ENCODE measurements around the gene E2F4. TPM values are rescaled to one million over a fixed set of nuclear protein-coding genes. Genes with fewer than 3 reads are reported as not detected.

Gene E2F4
- total and polyA plus RNA-seq, 2 of the 13 experiments (the other 11 are each of a cell fraction or from before 2014, with no cell fraction given): 84.8 to 91.2 TPM

DNA sequence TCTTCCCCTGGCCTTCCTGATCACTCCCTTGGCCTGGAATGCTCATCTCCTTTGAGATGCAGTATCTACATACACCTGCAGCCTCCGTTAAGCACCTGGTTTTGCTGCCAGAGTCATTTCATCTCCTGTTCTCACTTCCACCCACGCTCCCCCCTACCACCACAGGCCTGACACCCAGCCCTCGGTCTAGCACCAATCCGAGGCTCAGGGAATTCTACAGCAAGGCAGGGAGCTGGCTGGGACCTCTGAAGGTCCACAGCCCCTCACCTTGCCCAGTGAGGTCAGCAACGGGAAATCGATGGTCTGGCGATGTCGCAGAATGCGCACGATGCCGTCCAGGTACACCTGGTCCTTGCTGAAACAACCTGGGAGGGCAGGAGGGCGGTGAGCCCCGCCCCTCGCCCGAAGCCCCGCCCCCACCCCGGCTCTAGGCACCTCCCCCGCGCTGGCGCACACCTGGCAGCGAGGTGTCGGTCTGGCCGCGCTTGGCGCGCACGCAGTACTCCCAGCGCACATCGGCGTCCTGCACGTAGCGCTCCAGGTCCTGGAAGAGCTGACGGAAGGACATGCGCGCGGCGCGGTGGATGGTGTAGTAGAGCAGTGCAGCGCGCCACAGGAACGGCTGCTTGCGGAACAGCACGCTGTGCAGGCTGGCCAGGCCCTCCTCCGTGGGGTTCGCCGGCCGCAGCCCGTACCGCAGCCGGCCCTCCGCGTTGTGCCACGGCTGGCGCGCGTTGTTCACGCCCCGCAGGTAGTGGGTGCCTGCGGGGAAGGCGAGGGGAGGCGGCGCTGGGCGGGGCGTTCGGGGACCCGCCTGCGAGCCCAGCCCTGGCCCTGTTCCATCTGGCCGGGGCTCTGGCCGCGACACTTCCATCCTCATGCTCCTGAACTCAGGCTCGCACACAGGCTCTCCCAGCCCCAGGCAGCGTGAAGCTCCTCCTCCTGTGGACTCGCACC is 13.9 kb upstream of the E2F4 start (continued):
- TF ChIP-seq NFATC3 (CRISPR knock-in tag; IDR thresholded peaks at IDR 0.05): no peak
- no peak for TF ChIP-seq XBP1 (CRISPR knock-in tag; IDR thresholded peaks at IDR 0.05)
- TF ChIP-seq FOXK1 (CRISPR knock-in tag; IDR thresholded peaks at IDR 0.05; ENCODE audit: borderline replicate concordance, low read depth): 0 out of 2 replicates have a peak, but pooled peaks have one; percentile 15
- no peak for TF ChIP-seq CENPX (CRISPR knock-in tag; IDR thresholded peaks at IDR 0.05)
- TF ChIP-seq ZNF136 (CRISPR knock-in tag; IDR thresholded peaks at IDR 0.05; ENCODE audit: low read depth): no peak; the same call in 1 of the 2 replicates
- TF ChIP-seq PLSCR1 (CRISPR knock-in tag; IDR thresholded peaks at IDR 0.05; ENCODE audit: borderline replicate concordance): no peak
- no peak for TF ChIP-seq HNRNPUL1 (IDR thresholded peaks at IDR 0.05; ENCODE audit: low read depth, low read length)
- no peak for TF ChIP-seq MTA3 (CRISPR knock-in tag; IDR thresholded peaks at IDR 0.05)
- TF ChIP-seq PRDM15 (CRISPR knock-in tag; IDR thresholded peaks at IDR 0.05): no peak
- TF ChIP-seq ATF7-NPFF (CRISPR knock-in tag; IDR thresholded peaks at IDR 0.05; ENCODE audit: low read depth): peak; percentile 70; the same call in 1 of the 2 replicates
- no peak for TF ChIP-seq SMAD3 (CRISPR knock-in tag; IDR thresholded peaks at IDR 0.05)
- no peak for TF ChIP-seq FOSL2 (CRISPR knock-in tag; IDR thresholded peaks at IDR 0.05)
- TF ChIP-seq, protein P1, sequence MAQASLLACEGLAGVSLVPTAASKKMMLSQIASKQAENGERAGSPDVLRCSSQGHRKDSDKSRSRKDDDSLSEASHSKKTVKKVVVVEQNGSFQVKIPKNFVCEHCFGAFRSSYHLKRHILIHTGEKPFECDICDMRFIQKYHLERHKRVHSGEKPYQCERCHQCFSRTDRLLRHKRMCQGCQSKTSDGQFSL (CRISPR knock-in tag; IDR thresholded peaks at IDR 0.05): no peak
- TF ChIP-seq CCAR2 (optimal IDR thresholded peaks at IDR 0.05; ENCODE audit: low read depth, low read length): no peak
- no peak for TF ChIP-seq TEAD2 (CRISPR knock-in tag; IDR thresholded peaks at IDR 0.05)
- TF ChIP-seq, protein P2, sequence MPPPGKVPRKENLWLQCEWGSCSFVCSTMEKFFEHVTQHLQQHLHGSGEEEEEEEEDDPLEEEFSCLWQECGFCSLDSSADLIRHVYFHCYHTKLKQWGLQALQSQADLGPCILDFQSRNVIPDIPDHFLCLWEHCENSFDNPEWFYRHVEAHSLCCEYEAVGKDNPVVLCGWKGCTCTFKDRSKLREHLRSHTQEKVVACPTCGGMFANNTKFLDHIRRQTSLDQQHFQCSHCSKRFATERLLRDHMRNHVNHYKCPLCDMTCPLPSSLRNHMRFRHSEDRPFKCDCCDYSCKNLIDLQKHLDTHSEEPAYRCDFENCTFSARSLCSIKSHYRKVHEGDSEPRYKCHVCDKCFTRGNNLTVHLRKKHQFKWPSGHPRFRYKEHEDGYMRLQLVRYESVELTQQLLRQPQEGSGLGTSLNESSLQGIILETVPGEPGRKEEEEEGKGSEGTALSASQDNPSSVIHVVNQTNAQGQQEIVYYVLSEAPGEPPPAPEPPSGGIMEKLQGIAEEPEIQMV (CRISPR knock-in tag; IDR thresholded peaks at IDR 0.05; ENCODE audit: low read depth): peak; percentile 40; the same call in 1 of the 2 replicates
- TF ChIP-seq SETDB1 (CRISPR knock-in tag; IDR thresholded peaks at IDR 0.05; ENCODE audit: borderline replicate concordance): no peak
- no peak for TF ChIP-seq SIX1 (CRISPR knock-in tag; IDR thresholded peaks at IDR 0.05; ENCODE audit: borderline replicate concordance)
- TF ChIP-seq MEIS1 (CRISPR knock-in tag; IDR thresholded peaks at IDR 0.05; ENCODE audit: borderline replicate concordance): peak; percentile 80; the same call in 1 of the 2 replicates
- TF ChIP-seq ZNF569 (CRISPR knock-in tag; IDR thresholded peaks at IDR 0.05; ENCODE audit: borderline replicate concordance): 0 out of 2 replicates have a peak, but pooled peaks have one; percentile 59
- TF ChIP-seq ZSCAN29 (CRISPR knock-in tag; conservative IDR thresholded peaks at IDR 0.05): peak; percentile 72; the same call in 1 of the 2 replicates
